OCI-LY3 (cell line): ENCODE results near the gene GYPB.
"Not testable (repeated sequence)": the region's sequence is repeated elsewhere in the genome, so short reads cannot be mapped to it uniquely, and the experiment has no call there.

Experiments used
- H2AFZ ChIP-seq: fragments of 200-600, 300-600 bp; shearing (Covaris generic); 2 replicates; pipeline ENCODE4 v1.6.0; 2014; ENCODE audit warnings: antibody characterized with exemption, low read depth, low read length
- H3K27ac ChIP-seq: fragments of 200-600, 300-600 bp; sonication (generic); 2 replicates; pipeline ENCODE4 v1.5.1; 2014; ENCODE audit warnings: mild to moderate bottlenecking, low read length, moderate library complexity, mixed read lengths
- H3K27me3 ChIP-seq: fragments of 200-600, 300-600 bp; sonication (generic); 2 replicates; pipeline ENCODE4 v1.6.1; 2014; ENCODE audit warnings: low read depth, low read length, mixed read lengths
- H3K36me3 ChIP-seq: fragments of 200-600, 300-600 bp; sonication (generic); replicated peaks from 2 replicates; pipeline ENCODE3; 2014; ENCODE audit warnings: low read depth, low read length, mixed read lengths
- H3K4me1 ChIP-seq: fragments of 300-600, 200-600 bp; sonication (generic); 2 replicates; pipeline ENCODE4 v1.6.1; 2014; ENCODE audit warnings: low read length, mixed read lengths
- H3K4me2 ChIP-seq: fragments of 200-600, 300-600 bp; sonication (generic); 2 replicates; pipeline ENCODE4 v1.6.1; 2014; ENCODE audit warnings: low read length, mixed read lengths
- H3K4me3 ChIP-seq: fragments of 300-600, 200-600 bp; sonication (generic); 2 replicates; pipeline ENCODE4 v1.5.1; 2014; ENCODE audit warnings: antibody characterized with exemption, mild to moderate bottlenecking, low read length, moderate library complexity
- H3K79me2 ChIP-seq: fragments of 300-600, 200-600 bp; shearing (Covaris generic); 2 replicates; pipeline ENCODE4 v1.6.1; 2014; ENCODE audit warnings: mild to moderate bottlenecking, low read length, mixed read lengths
- H3K9ac ChIP-seq: fragments of 300-600, 200-600 bp; shearing (Covaris generic); 2 replicates; pipeline ENCODE4 v1.6.0; 2014; ENCODE audit warnings: mild to moderate bottlenecking, low read length, moderate library complexity
- H3K9me3 ChIP-seq: fragments of 200-600, 300-600 bp; shearing (Covaris generic); 2 replicates; pipeline ENCODE4 v1.6.1; 2014; ENCODE audit warnings: low read length, mixed read lengths; ENCODE audit not compliant: insufficient read depth
- H4K20me1 ChIP-seq: fragments of 200-600, 300-600 bp; sonication (generic); 2 replicates; pipeline ENCODE4 v1.6.1; 2016; ENCODE audit warnings: low read length, mixed read lengths; ENCODE audit not compliant: insufficient read depth

GYPB gene

GRCh38 chr4:143950185-143950584 lies 69.0 kb downstream of the GYPB start:
- not testable (repeated sequence) for H2AFZ ChIP-seq, H3K36me3 ChIP-seq, H3K4me2 ChIP-seq, H3K79me2 ChIP-seq, H3K27me3 ChIP-seq, H3K4me1 ChIP-seq, H3K27ac ChIP-seq, H3K9ac ChIP-seq, H4K20me1 ChIP-seq, H3K4me3 ChIP-seq, H3K9me3 ChIP-seq

GRCh38 chr4:143947493-143947892 lies 71.7 kb downstream of the GYPB start:
- not testable (repeated sequence) for H3K9ac ChIP-seq, H3K9me3 ChIP-seq, H4K20me1 ChIP-seq, H3K4me3 ChIP-seq, H2AFZ ChIP-seq, H3K36me3 ChIP-seq, H3K79me2 ChIP-seq, H3K27ac ChIP-seq, H3K27me3 ChIP-seq, H3K4me1 ChIP-seq, H3K4me2 ChIP-seq
